Activated CD4-positive, alpha-beta T cell treated with anti-CD3 and anti-CD28 coated beads for 4 hours (primary cell): ENCODE measurements around the gene UBE3A.
"Not testable (repeated sequence)": the region's sequence is repeated elsewhere in the genome, so short reads cannot be mapped to it uniquely, and the experiment has no call there.

Experiments used
- DNase-seq, 2 donors: peaks; one replicate each; pipeline ENCODE4 v3.0.0-alpha.2; 2020

Gene UBE3A

GRCh38 chr15:25438601-25439368, at the start of gene UBE3A:
Gene UBE3A (minus strand): TSS chr15:25439024. CDS start chr15:25409107, 29,917 bp downstream.
- peak; percentile 83 to 86 for DNase-seq

DNA sequence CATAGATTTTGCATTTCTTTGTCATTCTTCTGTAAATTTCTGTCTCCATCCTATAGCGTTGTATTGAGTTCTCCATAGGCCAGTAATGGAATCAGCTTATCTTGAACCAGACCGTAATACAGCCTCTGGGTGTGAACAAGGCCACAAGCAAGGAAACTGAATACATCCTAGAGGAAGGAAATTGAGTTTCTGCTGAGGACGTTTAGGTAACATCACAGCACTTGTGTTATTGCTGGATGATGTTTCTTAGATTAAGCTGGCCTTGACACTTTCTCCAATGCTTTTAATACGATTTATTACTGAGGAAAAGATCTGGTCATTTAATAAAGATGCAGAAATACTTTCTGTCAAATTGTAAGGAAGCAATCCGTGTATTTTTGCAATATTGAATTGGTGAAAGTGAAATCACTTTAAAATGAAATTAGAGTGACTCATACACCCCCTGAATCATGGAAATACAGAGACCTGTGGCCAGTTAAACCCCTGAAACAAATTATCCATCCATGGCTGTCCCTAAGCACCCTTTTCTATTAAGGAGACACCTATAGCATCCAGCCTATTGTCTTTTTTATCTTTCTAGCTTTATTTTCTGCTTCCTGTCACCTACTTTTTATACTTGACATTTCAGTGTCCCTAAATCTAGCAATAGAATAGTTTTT, 48.5 kb upstream of the UBE3A start:
- no peak for DNase-seq

- DNase-seq: no peak
Measured at GRCh38 chr15:25486051-25486450, 47.2 kb upstream of the UBE3A start.

DNA sequence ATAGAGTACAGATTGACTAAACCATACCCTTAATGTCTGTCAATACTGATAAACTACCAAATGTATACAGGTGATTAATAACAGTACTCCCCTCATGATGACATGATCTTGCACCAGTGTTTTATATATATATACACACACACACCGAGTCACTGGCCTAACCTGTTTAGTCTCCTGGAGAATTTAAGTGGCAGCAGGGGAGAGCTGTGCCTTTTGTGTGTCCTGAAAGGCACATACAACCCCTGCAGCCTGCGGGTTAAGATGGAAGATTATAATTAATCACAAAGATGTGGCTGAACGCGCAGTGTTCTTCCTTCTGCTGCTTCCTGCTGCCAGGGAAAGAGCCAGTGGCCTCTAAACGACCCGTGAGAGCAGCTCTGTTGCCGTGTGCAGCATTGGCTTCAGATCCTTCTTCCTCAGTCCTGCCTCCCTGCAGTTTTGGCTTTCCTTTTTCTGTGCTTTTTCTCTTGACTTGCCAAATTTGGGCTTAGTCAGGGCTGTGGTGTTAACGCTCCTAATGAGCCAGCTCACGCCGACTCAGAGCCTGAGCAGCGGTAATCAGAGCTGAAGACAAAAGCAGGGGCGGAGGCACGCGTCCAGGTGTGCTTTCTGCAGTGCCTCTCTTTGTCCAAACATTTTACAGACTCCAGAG, 42.5 kb upstream of the UBE3A start:
- DNase-seq: no peak

DNA sequence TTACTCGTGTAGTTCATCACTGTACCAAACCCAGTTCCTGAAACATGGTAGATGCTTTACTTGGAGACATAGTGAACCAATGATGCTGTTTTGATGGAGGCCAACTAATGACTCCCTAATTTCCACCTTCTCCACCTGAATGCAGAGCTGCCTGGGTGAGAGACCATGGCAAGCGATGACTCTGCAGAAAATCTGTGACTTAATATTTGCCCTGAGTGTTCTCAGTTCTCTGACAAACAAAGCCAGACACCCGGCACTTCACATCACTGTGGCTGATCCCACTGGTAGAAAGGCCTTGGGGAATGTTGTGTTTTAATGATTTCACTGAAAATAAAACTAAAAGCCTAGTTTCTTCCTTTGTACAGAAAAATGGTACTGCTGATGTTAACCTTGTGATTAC, 39.5 kb upstream of the UBE3A start:
- DNase-seq: no peak

GRCh38 chr15:25477816-25478215, 39.0 kb upstream of the UBE3A start:
- DNase-seq: no peak

- no peak for DNase-seq
Measured at GRCh38 chr15:25474251-25474650, 35.4 kb upstream of the UBE3A start.

DNA sequence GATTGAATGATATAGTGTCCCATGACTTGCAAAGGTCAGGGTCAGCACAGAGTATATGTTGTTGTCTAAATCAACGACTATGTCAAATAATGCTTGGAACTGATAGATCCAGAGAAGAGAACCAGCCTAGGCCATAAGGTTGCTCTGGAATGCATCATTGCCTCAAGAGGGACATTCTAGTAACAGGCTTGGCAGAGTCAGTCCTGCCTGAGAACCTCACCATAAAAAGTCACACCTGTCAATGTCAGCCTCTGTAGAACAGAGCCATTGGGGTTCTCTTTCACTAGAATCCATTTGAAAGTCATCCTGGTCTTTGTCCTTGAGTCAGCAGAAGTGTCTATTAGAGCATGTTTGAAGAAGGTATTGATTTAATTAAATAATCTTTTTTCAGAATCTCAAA, 31.4 kb upstream of the UBE3A start:
- no peak for DNase-seq

- no peak for DNase-seq
Measured at GRCh38 chr15:25469377-25469776, 30.6 kb upstream of the UBE3A start.

GRCh38 chr15:25468611-25469010, 29.8 kb upstream of the UBE3A start:
- no peak for DNase-seq

- no peak for DNase-seq
Measured at GRCh38 chr15:25465835-25466234, 27.0 kb upstream of the UBE3A start.

DNA sequence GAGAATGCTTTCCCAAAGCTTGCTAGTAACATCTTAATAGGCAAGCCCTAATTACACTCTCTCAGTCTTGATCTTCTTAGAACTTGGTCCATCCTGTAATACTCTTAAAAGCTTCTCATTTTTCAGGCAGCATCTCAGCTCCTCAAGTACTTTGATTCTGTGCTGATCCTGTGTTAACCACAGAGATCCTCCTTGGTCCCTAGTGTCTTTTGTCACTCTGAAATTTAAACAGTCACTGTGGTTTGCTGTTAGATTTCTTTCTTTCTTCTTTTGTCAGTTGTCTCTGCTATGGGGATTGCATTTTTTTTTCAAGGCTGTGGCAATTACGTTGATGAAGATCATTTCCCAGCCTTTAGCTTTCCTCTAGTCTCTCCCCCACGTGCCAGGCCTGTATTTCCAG, 26.0 kb upstream of the UBE3A start:
- DNase-seq: no peak

DNA sequence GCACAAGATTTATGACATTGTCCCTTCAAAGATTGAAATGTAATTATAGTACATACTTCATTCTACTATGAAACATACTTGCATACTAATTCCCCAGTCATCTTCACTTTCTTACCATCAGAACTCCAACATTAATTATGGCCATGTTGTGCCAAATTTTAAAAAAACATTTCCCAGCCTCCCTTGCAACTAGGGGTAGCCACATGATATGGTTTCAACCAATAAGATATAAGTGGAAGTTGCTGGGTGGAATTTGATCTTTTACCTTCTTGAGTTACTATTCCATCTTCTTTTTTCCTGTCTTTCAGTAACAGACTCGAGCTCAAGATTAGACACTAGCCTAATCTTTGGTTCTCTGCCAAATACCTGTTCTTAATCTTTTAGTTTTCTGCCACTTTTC, 25.6 kb upstream of the UBE3A start:
- DNase-seq: no peak

- no peak for DNase-seq
Measured at GRCh38 chr15:25456196-25456595, 17.4 kb upstream of the UBE3A start.

DNA sequence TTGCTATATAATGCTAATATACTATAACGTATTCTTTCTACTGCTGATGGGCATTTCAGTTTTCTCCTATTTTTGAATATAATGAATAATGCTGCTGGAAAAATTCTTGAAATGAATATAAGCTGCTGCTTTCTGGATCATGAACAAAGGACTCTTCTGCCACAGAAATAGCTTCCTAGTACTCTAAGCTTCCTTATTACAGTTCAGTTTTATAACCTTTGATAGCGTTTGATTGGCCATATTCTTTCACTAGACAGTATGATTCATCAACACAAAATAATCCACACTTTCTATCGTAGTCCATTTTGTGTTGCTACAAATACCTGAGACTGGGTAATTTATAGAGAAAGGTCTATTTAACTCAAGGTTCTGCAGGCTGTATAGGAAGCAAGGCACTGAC, 16.4 kb upstream of the UBE3A start:
- no peak for DNase-seq

DNA sequence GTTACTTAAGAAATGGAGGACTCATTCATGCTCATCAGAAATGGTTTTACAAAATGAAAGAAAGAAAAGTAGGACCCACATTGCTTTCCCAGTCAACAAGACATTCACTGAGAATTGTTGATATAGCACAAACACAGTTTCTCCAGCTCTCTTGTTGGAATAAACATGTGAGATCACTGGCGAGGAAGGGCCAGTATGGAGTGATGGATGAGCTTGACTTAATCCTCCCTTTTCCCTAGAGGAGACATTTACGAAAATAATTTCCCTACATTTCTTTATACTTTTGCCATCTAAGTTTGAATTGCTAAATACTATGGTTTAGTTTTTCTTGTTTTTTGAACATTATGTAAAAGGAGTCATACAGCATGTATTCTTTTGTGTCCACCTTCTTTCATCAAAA, 15.9 kb upstream of the UBE3A start:
- DNase-seq: no peak

GRCh38 chr15:25453246-25453645, 14.4 kb upstream of the UBE3A start:
- not testable (repeated sequence) for DNase-seq

- DNase-seq: no peak
Measured at GRCh38 chr15:25451501-25451900, 12.7 kb upstream of the UBE3A start.

- no peak for DNase-seq
Measured at GRCh38 chr15:25450163-25450562, 11.3 kb upstream of the UBE3A start.

DNA sequence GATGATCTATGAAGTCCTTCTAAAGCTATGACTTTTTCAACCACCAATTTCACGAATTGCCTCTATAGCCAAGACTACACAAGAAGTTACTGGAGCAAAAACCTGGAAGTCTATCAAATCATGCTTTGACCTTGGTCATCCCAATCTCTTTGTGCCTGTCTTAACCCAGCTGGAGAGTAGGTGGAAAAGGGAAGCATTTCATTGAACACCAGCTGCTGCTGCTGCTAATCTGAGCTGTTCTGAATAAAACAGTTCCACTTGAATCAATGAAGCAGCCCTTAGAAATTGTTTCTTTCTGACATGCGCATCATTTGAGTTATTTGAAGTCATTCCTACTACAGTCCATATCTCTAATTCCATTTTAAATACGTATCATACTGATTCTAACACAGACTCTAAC, 7.3 kb upstream of the UBE3A start:
- DNase-seq: no peak

DNA sequence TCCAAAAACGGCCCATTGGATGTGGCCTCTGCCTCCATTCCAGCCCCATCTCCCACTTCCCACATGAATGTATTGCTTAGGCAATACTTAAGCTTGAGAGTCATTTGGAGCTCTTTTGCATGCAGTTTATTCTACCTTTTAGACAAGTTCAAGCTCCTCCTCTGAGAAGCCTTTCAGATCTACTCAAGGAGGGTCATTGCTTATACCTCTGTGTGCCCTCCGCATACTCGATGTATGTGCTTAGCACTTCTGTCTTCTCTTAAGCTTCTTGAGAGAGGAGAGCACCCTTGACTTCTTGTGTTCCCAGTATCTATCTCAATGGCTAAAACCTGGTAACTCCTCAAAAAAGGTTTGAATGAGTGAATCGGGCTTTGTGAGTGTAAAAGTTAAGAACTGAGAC, 6.6 kb upstream of the UBE3A start:
- no peak for DNase-seq

GRCh38 chr15:25441111-25441510, 2.3 kb upstream of the UBE3A start:
- DNase-seq: no peak

DNA sequence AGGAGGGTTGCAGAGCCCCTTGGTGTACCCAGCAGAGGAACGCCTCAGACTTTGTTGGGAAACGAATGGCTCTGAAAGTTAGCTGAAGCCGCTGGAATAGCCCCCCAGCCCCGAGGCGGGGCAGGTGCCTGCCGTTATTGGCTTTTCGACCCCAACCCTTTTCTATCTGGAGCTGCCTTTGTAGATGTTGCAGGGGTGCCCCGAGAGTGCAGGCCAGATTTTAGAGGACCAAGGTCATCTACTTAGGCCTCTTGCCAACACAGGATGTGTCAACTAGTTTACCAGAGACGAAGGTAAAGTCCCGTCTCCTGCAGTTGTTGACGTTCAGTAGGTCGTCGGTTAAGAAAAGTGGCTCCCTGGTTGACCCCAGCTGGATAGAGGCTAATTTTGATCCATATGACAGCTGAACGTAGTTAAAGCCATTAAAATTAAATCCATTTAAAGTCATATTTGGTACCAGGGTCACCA, 579 bp upstream of the UBE3A start:
- DNase-seq: no peak
